GM18499 (cell line): Measurements from ENCODE around the gene MYOZ2.

Experiments used
- ATAC-seq: cut with Tn5 transposase; IDR thresholded peaks from one replicate; pipeline ENCODE4 v1.9.1; 2021; ENCODE audit warnings: moderate number of reproducible peaks; ENCODE audit not compliant: insufficient read depth, unreplicated experiment

The MYOZ2 gene

DNA sequence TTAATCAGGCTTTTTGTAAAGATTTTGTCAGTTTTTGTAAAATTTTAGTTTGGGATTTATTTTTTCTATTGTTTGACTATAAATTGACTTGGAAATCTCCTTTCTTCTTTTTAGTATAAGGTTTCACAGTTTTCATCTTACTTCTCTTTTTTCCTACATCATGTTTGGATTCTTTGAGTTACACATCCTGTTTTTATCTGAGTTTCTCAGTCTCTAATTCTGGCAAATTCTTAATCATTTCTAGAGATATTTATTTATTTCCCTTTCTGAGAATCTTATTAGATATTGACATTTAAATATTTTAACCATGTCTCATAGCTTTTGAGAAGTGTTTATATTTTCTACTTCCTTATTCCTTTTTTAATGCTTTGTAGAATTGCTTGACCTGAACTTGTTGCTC lies 97.6 kb downstream of the MYOZ2 start:
- ATAC-seq: no peak

GRCh38 chr4:119233750-119234149 lies 98.1 kb downstream of the MYOZ2 start:
- no peak for ATAC-seq

GRCh38 chr4:119237201-119237600 lies 101.6 kb downstream of the MYOZ2 start:
- no peak for ATAC-seq
